ENCODE data around the gene HIBCH.
"Not testable (repeated sequence)": the region's sequence is repeated elsewhere in the genome, so short reads cannot be mapped to it uniquely, and the experiment has no call there.

HIBCH gene

GRCh38 chr2:190182071-190182524 lies 137.5 kb downstream of the HIBCH start:
- DNase-seq: no peak

GRCh38 chr2:190181123-190181669 lies 138.4 kb downstream of the HIBCH start:
- no peak for DNase-seq

GRCh38 chr2:190180313-190181122 lies 139.1 kb downstream of the HIBCH start:
- no peak for DNase-seq

- no peak for DNase-seq
These were observed 139.8 kb downstream of the HIBCH start for GRCh38 chr2:190179754-190180312.

GRCh38 chr2:190178066-190178722 lies 141.4 kb downstream of the HIBCH start:
- no peak for DNase-seq

GRCh38 chr2:190177249-190178040 lies 142.2 kb downstream of the HIBCH start:
- no peak for DNase-seq

- DNase-seq: no peak
These were observed 146.2 kb downstream of the HIBCH start for GRCh38 chr2:190173392-190173791.

- DNase-seq: no peak
These were observed 149.0 kb downstream of the HIBCH start for GRCh38 chr2:190170673-190171072.

GRCh38 chr2:190169221-190170072 lies 150.2 kb downstream of the HIBCH start:
- DNase-seq: no peak

- no peak for DNase-seq
These were observed 151.9 kb downstream of the HIBCH start for GRCh38 chr2:190167702-190168101.

- no peak for DNase-seq
These were observed 154.1 kb downstream of the HIBCH start for GRCh38 chr2:190165491-190165890.

GRCh38 chr2:190162851-190163250 lies 156.8 kb downstream of the HIBCH start:
- DNase-seq: no peak

GRCh38 chr2:190159453-190159852 lies 160.2 kb downstream of the HIBCH start:
- no peak for DNase-seq

GRCh38 chr2:190158798-190159434 lies 160.7 kb downstream of the HIBCH start:
- DNase-seq: no peak

- not testable (repeated sequence) for DNase-seq
These were observed 161.8 kb downstream of the HIBCH start for GRCh38 chr2:190157613-190158528.

GRCh38 chr2:190156530-190157212 lies 163.0 kb downstream of the HIBCH start:
- no peak for DNase-seq

Data from MV-4-11 (cell line).